AG04449 (cell line): ENCODE data around the gene CHPF.

ENCODE experiments used
- CTCF ChIA-PET: fragments of 350-600 bp; formaldehyde crosslinking; extraction: SDS; loops from one replicate; lab custom pipeline; 2021; ENCODE audit warnings: antibody characterized with exemption; lab: Yijun Ruan, JAX
- POLR2A ChIA-PET: fragments of 400-600, 350-600 bp; formaldehyde crosslinking; extraction: SDS; loops from one replicate; lab custom pipeline; 2020; ENCODE audit warnings: antibody characterized with exemption, inconsistent platforms; lab: Yijun Ruan, JAX
- DNase-seq: peaks from one replicate; pipeline ENCODE4 v3.0.0-alpha.2; 2010; ENCODE audit warnings: low read depth, low spot score
- H3K4me3 ChIP-seq: 2 replicates; pipeline ENCODE4 v1.5.1; 2011; ENCODE audit warnings: low read depth, mild to moderate bottlenecking, control low read depth, low read length
- CTCF ChIP-seq: IDR thresholded peaks from one replicate; pipeline ENCODE4 v1.5.1; 2011; ENCODE audit warnings: mild to moderate bottlenecking, moderate library complexity, low read length, control low read depth, inconsistent platforms; ENCODE audit not compliant: insufficient read depth; ENCODE audit errors: missing control alignments

Gene CHPF

GRCh38 chr2:219508444-219508734 is 35.2 kb downstream of the CHPF start:
- CTCF ChIA-PET, result interaction anchor here (0.8 to 39.0 kb wide), 9 partner anchors 11 to 181 kb away, joined by 3 to 1084 read pairs (median 10); partner anchors contain the start of gene GMPPA
- POLR2A ChIA-PET, result interaction anchor here (2.5 kb wide), 1 partner anchor 9 kb away, joined by 28 read pairs; the partner anchor contains the start of gene GMPPA
- DNase-seq, result no peak
- no peak overlapping the region for H3K4me3 ChIP-seq
- no peak for TF ChIP-seq CTCF

- H3K4me3 ChIP-seq, result no peak overlapping the region
- DNase-seq, result no peak
- POLR2A ChIA-PET, result interaction anchor here (0.8 to 2.5 kb wide), 4 partner anchors 9 to 55 kb away, joined by 4 to 28 read pairs (median 6); partner anchors contain the start of gene GMPPA
- TF ChIP-seq CTCF, result no peak
- CTCF ChIA-PET, result interaction anchor here (0.8 to 39.0 kb wide), 11 partner anchors 10 to 182 kb away, joined by 3 to 1084 read pairs (median 8); partner anchors contain the start of gene GMPPA
These were observed 35.8 kb downstream of the CHPF start for GRCh38 chr2:219507581-219508443.

GRCh38 chr2:219506802-219507526 is 36.6 kb downstream of the CHPF start:
- no peak for TF ChIP-seq CTCF
- DNase-seq, result no peak
- ChIA-PET POLR2A (interaction anchor here (1.4 to 1.8 kb wide), 2 partner anchors 15 to 54 kb away, joined by 4 to 7 read pairs; no protein-coding TSS in a partner anchor), CTCF (interaction anchor here (1.0 to 39.0 kb wide), 9 partner anchors 9 to 183 kb away, joined by 3 to 1084 read pairs (median 6); partner anchors contain the start of gene GMPPA)
- no peak overlapping the region for H3K4me3 ChIP-seq

- POLR2A ChIA-PET, result interaction anchor here (1.8 kb wide), 1 partner anchor 53 kb away, joined by 7 read pairs; no protein-coding TSS in a partner anchor
- H3K4me3 ChIP-seq, result no peak overlapping the region
These were observed 37.3 kb downstream of the CHPF start for GRCh38 chr2:219506153-219506801.

GRCh38 chr2:219505585-219505984 is 38.0 kb downstream of the CHPF start:
- no peak overlapping the region for H3K4me3 ChIP-seq
- ChIA-PET CTCF (interaction anchor here (6.4 to 39.0 kb wide), 3 partner anchors 8 to 103 kb away, joined by 80 to 1084 read pairs (median 164); partner anchors contain the start of gene GMPPA), POLR2A (no interaction called here)
- no peak for DNase-seq
- TF ChIP-seq CTCF, result no peak

More at GRCh38 chr2:219506153-219506801, 37.3 kb downstream of the CHPF start:
- TF ChIP-seq CTCF, result no peak
- DNase-seq, result no peak
- CTCF ChIA-PET, result interaction anchor here (1.1 to 39.0 kb wide), 6 partner anchors 9 to 183 kb away, joined by 3 to 1084 read pairs (median 43); partner anchors contain the start of gene GMPPA
